B cell (primary cell): ENCODE data around the gene MTX1. TPM values are rescaled to one million over a fixed set of nuclear protein-coding genes. Genes with fewer than 3 reads are reported as not detected.
A peak's percentile ranks its signal among the peaks of the same experiment; 100 is the strongest.

ENCODE experiments used
- ATAC-seq: fragments of 200-7000 bp; cut with Tn5 transposase; one replicate; pipeline ENCODE4 v1.10.0; 2021; ENCODE audit warnings: low read depth, mild to moderate bottlenecking, moderate number of reproducible peaks, moderate library complexity
- CTCF ChIA-PET: fragments of 350-600 bp; sonication (Branson Sonifier 250); formaldehyde crosslinking; loops from one replicate; lab custom pipeline; 2021; ENCODE audit warnings: antibody characterized with exemption, inconsistent platforms; lab: Charles Lee
- POLR2A ChIA-PET: fragments of 350-600 bp; sonication (Branson Sonifier 250); formaldehyde crosslinking; loops from one replicate; lab custom pipeline; 2021; ENCODE audit warnings: antibody characterized with exemption; lab: Charles Lee
- DNase-seq: peaks from one replicate; pipeline ENCODE4 v3.0.0; 2013
- H2AFZ ChIP-seq: 2 replicates; pipeline ENCODE4 v1.6.1; 2012; ENCODE audit warnings: mild to moderate bottlenecking, low read depth, low read length; ENCODE audit not compliant: insufficient read depth, poor library complexity, severe bottlenecking
- H3K27ac ChIP-seq, 2 donors: 1 replicate in 1 of 2; 2 replicates in 1 of 2; pipeline ENCODE4 v1.5.1; 2012 to 2013; ENCODE audit warnings: low read length in 2 of 2, mild to moderate bottlenecking in 2 of 2, moderate library complexity in 1 of 2
- H3K27me3 ChIP-seq, 4 experiments: fragments of 200-600 bp in 1 of 4; sonication (generic) in 1 of 4; replicated peaks in 1 of 4; 1 replicate in 2 of 4; 2 replicates in 2 of 4; pipeline versions ENCODE4 v1.6.1 to v1.7.0; 2013 to 2016; ENCODE audit warnings: low read length in 3 of 4, mild to moderate bottlenecking in 2 of 4, mixed read lengths in 1 of 4, moderate library complexity in 1 of 4; ENCODE audit not compliant: insufficient read depth in 4 of 4, control insufficient read depth in 3 of 4; ENCODE audit errors: control extremely low read depth in 1 of 4
- H3K36me3 ChIP-seq, 2 experiments: replicated peaks in 1 of 2; 1 replicate in 1 of 2; 2 replicates in 1 of 2; pipeline versions ENCODE4 v1.6.1 to v1.7.1; 2013; ENCODE audit warnings: low read length in 1 of 2; ENCODE audit not compliant: insufficient read depth in 2 of 2, control insufficient read depth in 1 of 2; ENCODE audit errors: control extremely low read depth in 1 of 2, extremely low read depth in 1 of 2
- H3K4me1 ChIP-seq, 2 donors: fragments of 200-600 bp in 1 of 2; sonication (generic) in 1 of 2; 1 replicate in 1 of 2; 2 replicates in 1 of 2; pipeline versions ENCODE4 v1.5.1 to v1.6.1; 2013 to 2017; ENCODE audit warnings: low read length in 2 of 2; ENCODE audit not compliant: control insufficient read depth in 2 of 2, insufficient read depth in 2 of 2
- H3K4me2 ChIP-seq: replicated peaks from 2 replicates; pipeline ENCODE3; 2012; ENCODE audit warnings: mild to moderate bottlenecking, low read depth, low read length; ENCODE audit not compliant: poor library complexity, severe bottlenecking
- H3K4me3 ChIP-seq, 5 experiments: fragments of 200-600 bp in 1 of 5; sonication (generic) in 1 of 5; 1 replicate in 3 of 5; 2 replicates in 2 of 5; pipeline versions ENCODE4 v1.5.1 to v1.7.0; 2011 to 2016; ENCODE audit warnings: low read length in 4 of 5, mild to moderate bottlenecking in 4 of 5, low read depth in 2 of 5, control low read depth in 1 of 5, moderate library complexity in 1 of 5; ENCODE audit not compliant: insufficient read depth in 1 of 5; ENCODE audit errors: control extremely low read depth in 1 of 5, extremely low read depth in 1 of 5
- H3K79me2 ChIP-seq: fragments of 200-600 bp; sonication (generic); one replicate; pipeline ENCODE4 v1.6.0; 2016; ENCODE audit warnings: low read length; ENCODE audit not compliant: control insufficient read depth, insufficient read depth
- H3K9ac ChIP-seq: fragments of 200-600 bp; sonication (generic); 2 replicates; pipeline ENCODE4 v1.6.1; 2017; ENCODE audit warnings: mild to moderate bottlenecking, low read length, moderate library complexity
- H3K9me3 ChIP-seq, 3 donors: one replicate each; pipeline versions ENCODE4 v1.6.1 to v1.7.1; 2013; ENCODE audit warnings: low read length in 2 of 3; ENCODE audit not compliant: control insufficient read depth in 2 of 3, insufficient read depth in 1 of 3; ENCODE audit errors: control extremely low read depth in 1 of 3
- H4K20me1 ChIP-seq: 2 replicates; pipeline ENCODE4 v1.6.0; 2012; ENCODE audit warnings: mild to moderate bottlenecking, low read length; ENCODE audit not compliant: insufficient read depth, control insufficient read depth, poor library complexity, severe bottlenecking
- H3K27ac Mint-ChIP-seq: one replicate; pipeline ENCODE4 v1.8.0; 2021; ENCODE audit warnings: mixed read lengths
- H3K27me3 Mint-ChIP-seq: one replicate; pipeline ENCODE4 v1.8.0; 2021; ENCODE audit warnings: mixed read lengths
- H3K4me1 Mint-ChIP-seq: one replicate; pipeline ENCODE4 v1.8.0; 2021; ENCODE audit warnings: mixed read lengths
- H3K4me3 Mint-ChIP-seq: one replicate; pipeline ENCODE4 v1.8.0; 2021; ENCODE audit warnings: mixed read lengths
- H3K9me3 Mint-ChIP-seq: one replicate; pipeline ENCODE4 v1.8.0; 2022; ENCODE audit warnings: mixed read lengths; ENCODE audit not compliant: insufficient read depth
- CTCF ChIP-seq: fragments of 200-600 bp; IDR thresholded peaks from one replicate; pipeline ENCODE4 v1.8.0; 2022; ENCODE audit warnings: antibody characterized with exemption, mild to moderate bottlenecking
- EZH2 ChIP-seq: IDR thresholded peaks from 2 replicates; pipeline ENCODE4 v1.6.1; 2012; ENCODE audit warnings: borderline replicate concordance, low read depth, mild to moderate bottlenecking, moderate library complexity, low read length; ENCODE audit not compliant: insufficient read depth, poor library complexity, severe bottlenecking
- WGBS: methylation state at CpG from one replicate; pipeline ENCODE4 v1.1.5; 2013; ENCODE audit warnings: missing lambda C conversion rate; ENCODE audit not compliant: insufficient coverage; 5-methylcytosine and 5-hydroxymethylcytosine counted together
- intact Hi-C: fragments of 100-400 bp; cut with micrococcal nuclease; formaldehyde crosslinking; loops from one replicate; pipeline ENCODE4 v1.10.0; 2022
- polyA plus RNA-seq: library from polyadenylated mRNA; depleted of rRNA; stranded (reverse); fragments of >200 nt; gene quantifications from 2 replicates; pipeline ENCODE4 v1.2.3, GENCODE V29; 2012
- total RNA-seq, 2 donors: library from RNA; stranded (reverse); fragments of 120-200 nt in 1 of 2; gene quantifications; 1 replicate in 1 of 2; 2 replicates in 1 of 2; pipeline versions ENCODE4 v1.2.3 to v1.2.4, GENCODE V29; 2013 to 2022

Gene MTX1
- total and polyA plus RNA-seq, 2 donors (not counting 1 experiment from before 2014, with no cell fraction given): 19.0 to 40.4 TPM

GRCh38 chr1:155261493-155261851, 53.0 kb downstream of the MTX1 start:
- 0% methylated on average over 9 of the region's 9 CpGs for WGBS
- peaks cover 2 to 50% of the 10 kb centered on the region in 2 experiments for H3K36me3 ChIP-seq
- no peak for DNase-seq

More at GRCh38 chr1:155261493-155261851, 53.0 kb downstream of the MTX1 start:
- H2AFZ ChIP-seq: peak overlapping the region; percentile 79
- H3K4me1 ChIP-seq: peaks cover 14 to 25% of the 10 kb centered on the region in 2 donors
- Mint-ChIP-seq H3K9me3 (no peaks in the 10 kb centered on the region), H3K4me3 (peak overlapping the region; percentile 89), H3K27me3 (no peaks in the 10 kb centered on the region), H3K4me1 (peaks cover 34% of the 10 kb centered on the region), H3K27ac (peak overlapping the region; percentile 91)
- H3K27me3 ChIP-seq: no peaks in the 10 kb centered on the region
- ATAC-seq: peak; percentile 2
- peak overlapping the region; percentile 62 to 96 (median 86) for H3K4me3 ChIP-seq
- POLR2A ChIA-PET: interaction anchor here (0.6 to 2.3 kb wide), 6 partner anchors 9 to 596 kb away, joined by 4 to 18 read pairs (median 6); partner anchors contain the start of genes CLK2 and GON4L
- H3K4me2 ChIP-seq: peak overlapping the region; percentile 87
- H3K9me3 ChIP-seq: no peaks in the 10 kb centered on the region
- H3K9ac ChIP-seq: peak overlapping the region; percentile 84
- intact Hi-C loops: loop anchor here (5.0 kb wide), 1 partner anchor 301 kb away; the partner anchor contains the start of gene ASH1L
- TF ChIP-seq EZH2 (no peak), CTCF (no peak)
- peak overlapping the region; percentile 50 to 73 for H3K27ac ChIP-seq
- CTCF ChIA-PET: interaction anchor here (1.0 to 4.3 kb wide), 9 partner anchors 11 to 68 kb away, joined by 3 to 71 read pairs (median 4); partner anchors contain the start of genes CLK2, FDPS, RUSC1 and THBS3
- H3K79me2 ChIP-seq: peaks cover 19% of the 10 kb centered on the region
- peaks cover 14% of the 10 kb centered on the region for H4K20me1 ChIP-seq
